HK-2 (cell line): ENCODE measurements around the gene TIMELESS.
"Not testable (repeated sequence)": the region's sequence is repeated elsewhere in the genome, so short reads cannot be mapped to it uniquely, and the experiment has no call there.

Experiments used
- DNase-seq: peaks from one replicate; pipeline ENCODE4 v3.0.0-alpha.2; 2018; ENCODE audit not compliant: unreplicated experiment

TIMELESS gene

GRCh38 chr12:56468216-56469006 is 19.2 kb upstream of the TIMELESS start, which contains the start of gene SPRYD4:
TSS of gene SPRYD4 (plus strand) at chr12:56468578. CDS start at chr12:56468592, 14 bp downstream.
- peak; percentile 89 for DNase-seq

- no peak for DNase-seq
Measured at GRCh38 chr12:56462565-56462964, 13.3 kb upstream of the TIMELESS start.

GRCh38 chr12:56461235-56462159 is 12.3 kb upstream of the TIMELESS start:
- peak; percentile 54 for DNase-seq

GRCh38 chr12:56457817-56458216 is 8.6 kb upstream of the TIMELESS start:
- no peak for DNase-seq

GRCh38 chr12:56454557-56454956 is 5.3 kb upstream of the TIMELESS start, which contains the start of gene MIP:
TSS of gene MIP (minus strand) at chr12:56454657. CDS start at chr12:56454613, 44 bp downstream.
- no peak for DNase-seq

GRCh38 chr12:56451147-56451546 is 1.9 kb upstream of the TIMELESS start:
- no peak for DNase-seq

- no peak for DNase-seq
Measured at GRCh38 chr12:56450241-56450640, 1.0 kb upstream of the TIMELESS start.

- DNase-seq = no peak
Measured at GRCh38 chr12:56449622-56449984, 377 bp upstream of the TIMELESS start.

- not testable (repeated sequence) for DNase-seq
Measured at GRCh38 chr12:56443208-56443607, 6.0 kb downstream of the TIMELESS start.

- DNase-seq = no peak
Measured at GRCh38 chr12:56437430-56438176, 11.6 kb downstream of the TIMELESS start.

GRCh38 chr12:56434828-56435227 is 14.4 kb downstream of the TIMELESS start:
- DNase-seq = no peak

- DNase-seq = no peak
Measured at GRCh38 chr12:56431850-56432249, 17.4 kb downstream of the TIMELESS start.

- no peak for DNase-seq
Measured at GRCh38 chr12:56431288-56431687, 17.9 kb downstream of the TIMELESS start.

GRCh38 chr12:56425940-56426438 is 23.2 kb downstream of the TIMELESS start:
- DNase-seq = no peak

- DNase-seq = no peak
Measured at GRCh38 chr12:56425193-56425592, 24.0 kb downstream of the TIMELESS start.

- no peak for DNase-seq
Measured at GRCh38 chr12:56420411-56420810, 28.8 kb downstream of the TIMELESS start.

GRCh38 chr12:56417739-56418138 is 31.5 kb downstream of the TIMELESS start:
- DNase-seq = no peak

GRCh38 chr12:56414401-56414800 is 34.8 kb downstream of the TIMELESS start:
- DNase-seq = no peak

GRCh38 chr12:56413392-56413791 is 35.8 kb downstream of the TIMELESS start:
- DNase-seq = no peak

GRCh38 chr12:56411781-56412639 is 37.2 kb downstream of the TIMELESS start:
- no peak for DNase-seq

GRCh38 chr12:56410768-56411167 is 38.5 kb downstream of the TIMELESS start:
- DNase-seq = no peak
